Natural killer cell (primary cell): ENCODE results near the gene IL4R. TPM values are rescaled to one million over a fixed set of nuclear protein-coding genes. Genes with fewer than 3 reads are reported as not detected.
"Not testable (repeated sequence)": the region's sequence is repeated elsewhere in the genome, so short reads cannot be mapped to it uniquely, and the experiment has no call there.

ENCODE experiments used
- ATAC-seq, 3 donors: fragments of 150-1000 bp in 2 of 3; fragments of 200-7000 bp in 1 of 3; cut with Tn5 transposase; 1 replicate in 1 of 3; 2 replicates in 2 of 3; pipeline ENCODE4 v1.10.0; 2021; ENCODE audit warnings: mild to moderate bottlenecking in 2 of 3, moderate library complexity in 2 of 3
- DNase-seq, 2 donors: peaks; one replicate each; pipeline versions ENCODE4 v3.0.0 to v3.0.0-alpha.2; 2013 to 2021; ENCODE audit warnings: mixed read lengths in 1 of 2
- H3K27ac ChIP-seq: one replicate; pipeline ENCODE4 v1.5.1; 2013; ENCODE audit warnings: mild to moderate bottlenecking, low read length
- H3K27me3 ChIP-seq: one replicate; pipeline ENCODE4 v1.6.1; 2013; ENCODE audit warnings: low read length; ENCODE audit not compliant: control insufficient read depth, insufficient read depth
- H3K36me3 ChIP-seq: one replicate; pipeline ENCODE4 v1.6.1; 2013; ENCODE audit warnings: low read length; ENCODE audit not compliant: control insufficient read depth, insufficient read depth
- H3K4me1 ChIP-seq: one replicate; pipeline ENCODE4 v1.6.1; 2013; ENCODE audit warnings: low read length; ENCODE audit not compliant: control insufficient read depth, insufficient read depth
- H3K4me3 ChIP-seq: one replicate; pipeline ENCODE4 v1.5.1; 2013; ENCODE audit warnings: low read length
- H3K9me3 ChIP-seq: one replicate; pipeline ENCODE4 v1.6.1; 2013; ENCODE audit warnings: low read length; ENCODE audit not compliant: control insufficient read depth, insufficient read depth
- H3K27ac Mint-ChIP-seq, 2 donors: one replicate each; pipeline ENCODE4 v1.8.0; 2022; ENCODE audit warnings: mild to moderate bottlenecking in 2 of 2, mixed read lengths in 2 of 2, moderate library complexity in 1 of 2
- H3K27me3 Mint-ChIP-seq, 2 donors: one replicate each; pipeline ENCODE4 v1.8.0; 2022; ENCODE audit warnings: low read depth in 2 of 2, mixed read lengths in 2 of 2
- H3K36me3 Mint-ChIP-seq: one replicate; pipeline ENCODE4 v1.8.0; 2022; ENCODE audit warnings: mixed read lengths
- H3K4me1 Mint-ChIP-seq, 2 donors: one replicate each; pipeline ENCODE4 v1.8.0; 2022; ENCODE audit warnings: mixed read lengths in 2 of 2
- H3K4me3 Mint-ChIP-seq: one replicate; pipeline ENCODE4 v1.8.0; 2022; ENCODE audit warnings: mild to moderate bottlenecking, moderate library complexity, mixed read lengths
- H3K9me3 Mint-ChIP-seq, 2 donors: one replicate each; pipeline ENCODE4 v1.8.0; 2022; ENCODE audit warnings: mixed read lengths in 2 of 2
- CTCF ChIP-seq: fragments of 200-600 bp; IDR thresholded peaks from one replicate; pipeline ENCODE4 v1.8.0; 2022; ENCODE audit warnings: antibody characterized with exemption
- WGBS: methylation state at CpG from one replicate; pipeline ENCODE4 v1.1.7; 2013; ENCODE audit warnings: missing lambda C conversion rate; ENCODE audit not compliant: insufficient coverage; 5-methylcytosine and 5-hydroxymethylcytosine counted together
- intact Hi-C: fragments of 100-400 bp; cut with micrococcal nuclease; formaldehyde crosslinking; loops from one replicate; pipeline ENCODE4 v1.14.2; 2022
- total RNA-seq, 4 donors: library from RNA; stranded (reverse); fragments of 120-200 nt in 1 of 4; gene quantifications; one replicate each; pipeline versions ENCODE4 v1.2.3 to v1.2.4, GENCODE V29; 2013 to 2022

IL4R gene
- total RNA-seq, 3 donors from 2014 or later (not counting 1 experiment from before 2014, with no cell fraction given) = 70.2 to 87.2 (median 86.0) TPM

- ATAC-seq = peak; percentile 28 to 38 (median 29)
- Histone ChIP-seq H3K27ac (peak overlapping the region; percentile 35), H3K27me3 (no peaks in the 10 kb centered on the region), H3K4me1 (peaks cover 34% of the 10 kb centered on the region), H3K4me3 (no peak overlapping the region), H3K36me3 (peaks cover 13% of the 10 kb centered on the region), H3K9me3 (no peaks in the 10 kb centered on the region)
- peak overlapping the region; percentile 19 for H3K4me3 Mint-ChIP-seq
- DNase-seq = peak in 1 of 2 donors; percentile 56
- peak overlapping the region; percentile 62 to 69 for H3K27ac Mint-ChIP-seq
- TF ChIP-seq CTCF = no peak
- H3K4me1 Mint-ChIP-seq = peaks cover 35 to 52% of the 10 kb centered on the region in 2 donors
- H3K9me3 Mint-ChIP-seq = no peaks in the 10 kb centered on the region
- WGBS = 42% methylated on average over 18 of the region's 19 CpGs
- H3K36me3 Mint-ChIP-seq = no peaks in the 10 kb centered on the region
- intact Hi-C loops = no loop called here
- H3K27me3 Mint-ChIP-seq = no peaks in the 10 kb centered on the region
Measured at GRCh38 chr16:27326738-27327585, 13.2 kb downstream of the IL4R start.

GRCh38 chr16:27327586-27327915 lies 13.8 kb downstream of the IL4R start:
- H3K9me3 ChIP-seq = no peaks in the 10 kb centered on the region
- WGBS = 89% methylated on average over 3 of the region's 3 CpGs
- H3K27me3 Mint-ChIP-seq = no peaks in the 10 kb centered on the region
- peaks cover 32 to 51% of the 10 kb centered on the region in 2 donors for H3K4me1 Mint-ChIP-seq
- H3K27me3 ChIP-seq = no peaks in the 10 kb centered on the region
- no peak overlapping the region for H3K4me3 ChIP-seq
- intact Hi-C loops = no loop called here
- H3K36me3 Mint-ChIP-seq = no peaks in the 10 kb centered on the region
- DNase-seq (no peak), ATAC-seq (no peak)
- H3K4me1 ChIP-seq = peaks cover 30% of the 10 kb centered on the region
- H3K9me3 Mint-ChIP-seq = no peaks in the 10 kb centered on the region
- peak overlapping the region; percentile 35 for H3K27ac ChIP-seq
- TF ChIP-seq CTCF = no peak
- peak overlapping the region; percentile 62 to 69 for H3K27ac Mint-ChIP-seq
- H3K4me3 Mint-ChIP-seq = peak overlapping the region; percentile 19
- H3K36me3 ChIP-seq = peaks cover 14% of the 10 kb centered on the region

- 97% methylated on average over 5 of the region's 5 CpGs for WGBS
- DNase-seq (no peak), ATAC-seq (no peak)
- Histone ChIP-seq H3K4me3 (no peak overlapping the region), H3K4me1 (peaks cover 19% of the 10 kb centered on the region), H3K27me3 (no peaks in the 10 kb centered on the region), H3K9me3 (no peaks in the 10 kb centered on the region), H3K27ac (no peak overlapping the region), H3K36me3 (peaks cover 21% of the 10 kb centered on the region)
- Mint-ChIP-seq H3K4me3 (no peak overlapping the region), H3K4me1 (peaks cover 30 to 43% of the 10 kb centered on the region in 2 donors), H3K9me3 (no peaks in the 10 kb centered on the region), H3K36me3 (no peaks in the 10 kb centered on the region), H3K27ac (peak overlapping the region in 1 of 2 donors; percentile 37), H3K27me3 (no peaks in the 10 kb centered on the region)
- TF ChIP-seq CTCF = no peak
- intact Hi-C loops = no loop called here
Measured at GRCh38 chr16:27328937-27329336, 15.2 kb downstream of the IL4R start.

- peak overlapping the region; percentile 6 to 37 for H3K27ac Mint-ChIP-seq
Measured at GRCh38 chr16:27329376-27330079, 15.8 kb downstream of the IL4R start.

More at GRCh38 chr16:27329376-27330079, 15.8 kb downstream of the IL4R start:
- DNase-seq, H3K27me3 ChIP-seq, ATAC-seq, H3K36me3 Mint-ChIP-seq, H3K4me3 ChIP-seq, H3K4me3 Mint-ChIP-seq, H3K9me3 ChIP-seq, H3K27me3 Mint-ChIP-seq, intact Hi-C loops, H3K27ac ChIP-seq, H3K9me3 Mint-ChIP-seq: not testable (repeated sequence)
- H3K4me1 Mint-ChIP-seq = peaks cover 31 to 38% of the 10 kb centered on the region in 2 donors
- Histone ChIP-seq H3K36me3 (peaks cover 25% of the 10 kb centered on the region), H3K4me1 (peaks cover 18% of the 10 kb centered on the region)
- 83% methylated on average over 8 of the region's 8 CpGs for WGBS
